ENCODE data around the gene BEX3. TPM values are rescaled to one million over a fixed set of nuclear protein-coding genes. Genes with fewer than 3 reads are reported as not detected.

Gene BEX3
- total RNA-seq, 1 donor from 2014 or later, result 161 TPM

DNA sequence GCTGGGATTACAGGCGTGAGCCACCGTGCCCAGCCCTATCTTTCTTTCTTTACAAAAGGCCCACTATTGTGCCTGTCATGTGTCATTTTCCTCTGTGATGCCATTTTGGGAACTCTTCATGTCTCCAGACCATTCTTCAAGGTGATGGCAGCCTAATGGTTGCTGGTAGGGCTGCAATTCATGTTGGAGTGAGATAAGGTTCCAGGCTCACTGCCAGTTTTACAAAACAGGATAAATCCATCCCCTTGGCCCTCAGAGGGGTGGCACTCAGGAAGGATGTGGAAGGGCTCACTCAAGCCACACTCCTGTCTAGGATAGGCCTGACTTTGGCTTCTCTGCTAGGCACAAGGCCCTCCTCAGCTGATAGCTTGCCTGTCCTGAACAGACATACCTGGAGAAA is 16.2 kb upstream of the BEX3 start:
- TF ChIP-seq, protein P1, sequence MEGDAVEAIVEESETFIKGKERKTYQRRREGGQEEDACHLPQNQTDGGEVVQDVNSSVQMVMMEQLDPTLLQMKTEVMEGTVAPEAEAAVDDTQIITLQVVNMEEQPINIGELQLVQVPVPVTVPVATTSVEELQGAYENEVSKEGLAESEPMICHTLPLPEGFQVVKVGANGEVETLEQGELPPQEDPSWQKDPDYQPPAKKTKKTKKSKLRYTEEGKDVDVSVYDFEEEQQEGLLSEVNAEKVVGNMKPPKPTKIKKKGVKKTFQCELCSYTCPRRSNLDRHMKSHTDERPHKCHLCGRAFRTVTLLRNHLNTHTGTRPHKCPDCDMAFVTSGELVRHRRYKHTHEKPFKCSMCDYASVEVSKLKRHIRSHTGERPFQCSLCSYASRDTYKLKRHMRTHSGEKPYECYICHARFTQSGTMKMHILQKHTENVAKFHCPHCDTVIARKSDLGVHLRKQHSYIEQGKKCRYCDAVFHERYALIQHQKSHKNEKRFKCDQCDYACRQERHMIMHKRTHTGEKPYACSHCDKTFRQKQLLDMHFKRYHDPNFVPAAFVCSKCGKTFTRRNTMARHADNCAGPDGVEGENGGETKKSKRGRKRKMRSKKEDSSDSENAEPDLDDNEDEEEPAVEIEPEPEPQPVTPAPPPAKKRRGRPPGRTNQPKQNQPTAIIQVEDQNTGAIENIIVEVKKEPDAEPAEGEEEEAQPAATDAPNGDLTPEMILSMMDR (IDR thresholded peaks at IDR 0.05; ENCODE audit: borderline replicate concordance), result no peak
- Histone ChIP-seq H3K27ac (replicated peaks) (no peak overlapping the region), H3K36me3 (no peaks in the 10 kb centered on the region), H3K4me1 (peaks cover 5% of the 10 kb centered on the region), H3K27me3 (ENCODE audit: low read depth) (no peaks in the 10 kb centered on the region), H3K4me3 (no peak overlapping the region), H3K9me3 (replicated peaks) (no peaks in the 10 kb centered on the region)
- intact Hi-C loops (cut with micrococcal nuclease), result no loop called here
- no peak for DNase-seq

DNA sequence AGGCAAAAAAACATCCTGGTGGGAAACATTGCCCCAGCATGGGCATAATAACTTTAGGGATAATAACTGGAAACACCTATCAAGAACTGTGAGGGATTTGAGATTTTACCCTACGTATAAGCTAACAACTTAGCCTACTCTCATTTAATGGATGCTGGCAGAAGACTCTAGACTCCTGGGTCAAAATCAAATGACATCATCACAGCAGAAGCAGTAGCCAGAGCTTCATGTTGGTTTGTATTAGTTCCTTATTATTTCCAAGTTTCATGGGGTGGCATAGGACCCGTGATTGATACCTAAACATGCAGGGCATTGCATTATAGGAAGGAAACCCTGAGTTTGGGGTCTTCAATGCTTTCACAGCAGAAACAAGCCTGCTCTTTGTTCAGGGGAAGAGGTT is 15.4 kb upstream of the BEX3 start:
- intact Hi-C loops (cut with micrococcal nuclease), result no loop called here

DNA sequence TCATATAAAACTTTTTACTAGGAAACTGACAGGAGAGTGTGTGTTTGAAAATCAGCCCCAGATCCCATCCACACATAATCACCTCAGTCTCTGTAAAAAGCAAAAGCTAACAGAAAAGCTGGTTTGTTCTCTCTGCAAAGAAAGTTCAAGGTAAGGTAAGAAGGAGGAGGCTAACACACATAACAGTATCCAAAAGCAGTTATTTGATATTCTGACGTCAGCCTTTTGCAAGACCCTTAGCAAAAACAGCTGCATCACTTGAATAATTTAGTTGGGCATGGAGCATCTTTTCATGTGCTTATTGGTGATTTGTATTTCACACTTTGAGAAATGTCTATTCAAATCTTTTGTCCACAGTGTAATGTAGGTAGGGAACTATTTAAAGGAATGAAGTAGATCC is 14.5 kb upstream of the BEX3 start:
- TF ChIP-seq, protein P1 (IDR thresholded peaks at IDR 0.05; ENCODE audit: borderline replicate concordance), result no peak
- H3K4me3 ChIP-seq, result no peak overlapping the region
- H3K36me3 ChIP-seq, result no peaks in the 10 kb centered on the region
- H3K4me1 ChIP-seq, result peaks cover 5% of the 10 kb centered on the region
- DNase-seq, result no peak
- intact Hi-C loops (cut with micrococcal nuclease), result no loop called here
- no peak overlapping the region for H3K27ac ChIP-seq (replicated peaks)
- H3K27me3 ChIP-seq (ENCODE audit: low read depth), result no peaks in the 10 kb centered on the region
- no peaks in the 10 kb centered on the region for H3K9me3 ChIP-seq (replicated peaks)

More for the DNA sequence above, 15.4 kb upstream of the BEX3 start:
- H3K36me3 ChIP-seq, result no peaks in the 10 kb centered on the region
- DNase-seq, result no peak
- no peaks in the 10 kb centered on the region for H3K27me3 ChIP-seq (ENCODE audit: low read depth)
- peaks cover 5% of the 10 kb centered on the region for H3K4me1 ChIP-seq
- TF ChIP-seq, protein P1 (IDR thresholded peaks at IDR 0.05; ENCODE audit: borderline replicate concordance), result no peak
- H3K27ac ChIP-seq (replicated peaks), result no peak overlapping the region
- H3K9me3 ChIP-seq (replicated peaks), result no peaks in the 10 kb centered on the region
- no peak overlapping the region for H3K4me3 ChIP-seq

- Histone ChIP-seq H3K4me3 (no peak overlapping the region), H3K4me1 (peaks cover 5% of the 10 kb centered on the region), H3K27me3 (ENCODE audit: low read depth) (no peaks in the 10 kb centered on the region), H3K36me3 (no peaks in the 10 kb centered on the region), H3K9me3 (replicated peaks) (no peaks in the 10 kb centered on the region), H3K27ac (replicated peaks) (no peak overlapping the region)
- DNase-seq, result no peak
- TF ChIP-seq, protein P1 (IDR thresholded peaks at IDR 0.05; ENCODE audit: borderline replicate concordance), result no peak
- intact Hi-C loops (cut with micrococcal nuclease), result no loop called here
These were observed 13.9 kb upstream of the BEX3 start for GRCh38 chrX:103362474-103362873.

DNA sequence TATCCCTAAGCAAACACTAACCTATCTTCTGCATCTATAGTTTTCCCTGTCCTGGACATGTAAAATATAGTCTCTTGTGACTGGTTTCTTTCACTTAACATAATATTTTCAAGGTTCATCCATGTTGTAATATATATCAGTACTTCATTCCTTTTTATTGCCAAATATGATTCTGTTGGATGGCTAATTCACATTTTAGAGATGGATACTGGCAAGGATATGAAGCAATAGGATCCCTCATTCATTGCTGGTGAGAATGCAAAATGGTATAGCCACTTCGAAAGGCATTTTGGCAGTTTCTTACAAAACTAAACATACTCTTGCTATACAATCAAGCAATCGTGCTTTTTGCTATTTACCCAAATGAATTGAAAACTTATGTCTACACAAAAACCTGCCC is 13.3 kb upstream of the BEX3 start:
- Histone ChIP-seq H3K4me1 (no peaks in the 10 kb centered on the region), H3K4me3 (no peak overlapping the region), H3K9me3 (replicated peaks) (no peaks in the 10 kb centered on the region), H3K36me3 (no peaks in the 10 kb centered on the region), H3K27ac (replicated peaks) (no peak overlapping the region), H3K27me3 (ENCODE audit: low read depth) (no peaks in the 10 kb centered on the region)
- TF ChIP-seq, protein P1 (IDR thresholded peaks at IDR 0.05; ENCODE audit: borderline replicate concordance), result no peak
- intact Hi-C loops (cut with micrococcal nuclease), result no loop called here
- no peak for DNase-seq

DNA sequence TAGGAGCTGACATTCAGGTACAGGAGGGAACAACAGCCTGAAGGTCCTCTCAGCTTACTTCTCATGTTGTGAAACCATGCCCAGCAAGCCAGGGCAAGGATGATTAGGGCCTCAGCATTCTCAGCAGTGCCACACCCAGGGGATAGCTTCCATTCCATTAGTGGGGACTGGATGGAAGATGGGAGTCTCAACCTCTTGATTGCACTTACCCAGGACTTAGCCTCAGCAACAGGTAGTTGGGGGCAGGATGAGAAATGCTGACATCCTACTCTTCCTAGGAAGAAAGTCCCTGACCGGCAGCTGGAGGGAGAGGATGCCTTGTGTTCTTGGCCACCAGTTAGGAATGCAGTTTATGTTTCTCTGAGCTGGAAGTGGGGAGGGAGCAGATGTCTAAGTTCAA is 8.8 kb upstream of the BEX3 start:
- intact Hi-C loops (cut with micrococcal nuclease), result no loop called here
- TF ChIP-seq, protein P1 (IDR thresholded peaks at IDR 0.05; ENCODE audit: borderline replicate concordance), result no peak
- H3K4me1 ChIP-seq, result no peaks in the 10 kb centered on the region
- no peaks in the 10 kb centered on the region for H3K36me3 ChIP-seq
- H3K27me3 ChIP-seq (ENCODE audit: low read depth), result no peaks in the 10 kb centered on the region
- no peak for DNase-seq
- H3K4me3 ChIP-seq, result no peak overlapping the region
- no peaks in the 10 kb centered on the region for H3K9me3 ChIP-seq (replicated peaks)
- H3K27ac ChIP-seq (replicated peaks), result no peak overlapping the region

Data from left ventricle myocardium inferior (tissue), 1 donor.